GM21526 (cell line): ENCODE data around the gene EIF3B.
"Not testable (repeated sequence)": the region's sequence is repeated elsewhere in the genome, so short reads cannot be mapped to it uniquely, and the experiment has no call there.

Experiments
- ATAC-seq: cut with Tn5 transposase; IDR thresholded peaks from one replicate; pipeline ENCODE4 v1.9.1; 2021; ENCODE audit warnings: moderate library complexity; ENCODE audit not compliant: unreplicated experiment, low FRiP score

The EIF3B gene

GRCh38 chr7:2394566-2395082, 40.0 kb downstream of the EIF3B start:
- ATAC-seq, result no peak

GRCh38 chr7:2398506-2398905, 43.9 kb downstream of the EIF3B start:
- ATAC-seq, result no peak

- no peak for ATAC-seq
These were observed 45.4 kb downstream of the EIF3B start for GRCh38 chr7:2399848-2400587.

- no peak for ATAC-seq
These were observed 48.0 kb downstream of the EIF3B start for GRCh38 chr7:2402687-2403013.

GRCh38 chr7:2403014-2403717, 48.5 kb downstream of the EIF3B start, which contains the start of gene CHST12:
CHST12 (plus strand) TSS chr7:2403611; CDS start chr7:2432640, 29,029 bp downstream.
- ATAC-seq, result peak; percentile 43

- peak; percentile 7 for ATAC-seq
These were observed 49.4 kb downstream of the EIF3B start for GRCh38 chr7:2403718-2404648.

- ATAC-seq, result no peak
These were observed 50.1 kb downstream of the EIF3B start for GRCh38 chr7:2404714-2405119.

GRCh38 chr7:2405201-2405600, 50.6 kb downstream of the EIF3B start:
- no peak for ATAC-seq

GRCh38 chr7:2405601-2406345, 51.1 kb downstream of the EIF3B start:
- ATAC-seq, result peak; percentile 34

- no peak for ATAC-seq
These were observed 55.3 kb downstream of the EIF3B start for GRCh38 chr7:2409745-2410414.

GRCh38 chr7:2411049-2411448, 56.4 kb downstream of the EIF3B start:
- ATAC-seq, result no peak

GRCh38 chr7:2411815-2412586, 57.4 kb downstream of the EIF3B start:
- ATAC-seq, result no peak

- no peak for ATAC-seq
These were observed 58.1 kb downstream of the EIF3B start for GRCh38 chr7:2412587-2413201.

- no peak for ATAC-seq
These were observed 61.4 kb downstream of the EIF3B start for GRCh38 chr7:2416063-2416462.

GRCh38 chr7:2416650-2417049, 62.0 kb downstream of the EIF3B start:
- ATAC-seq, result no peak

GRCh38 chr7:2417178-2417577, 62.6 kb downstream of the EIF3B start:
- not testable (repeated sequence) for ATAC-seq

GRCh38 chr7:2417981-2418481, 63.4 kb downstream of the EIF3B start:
- ATAC-seq, result no peak
